ENCODE results near the gene RPRD2. TPM values are rescaled to one million over a fixed set of nuclear protein-coding genes. Genes with fewer than 3 reads are reported as not detected.

Gene RPRD2
- polyA plus RNA-seq, 1 donor (not counting 4 experiments of a cell fraction or from before 2014, with no cell fraction given) = 9.1 TPM

DNA sequence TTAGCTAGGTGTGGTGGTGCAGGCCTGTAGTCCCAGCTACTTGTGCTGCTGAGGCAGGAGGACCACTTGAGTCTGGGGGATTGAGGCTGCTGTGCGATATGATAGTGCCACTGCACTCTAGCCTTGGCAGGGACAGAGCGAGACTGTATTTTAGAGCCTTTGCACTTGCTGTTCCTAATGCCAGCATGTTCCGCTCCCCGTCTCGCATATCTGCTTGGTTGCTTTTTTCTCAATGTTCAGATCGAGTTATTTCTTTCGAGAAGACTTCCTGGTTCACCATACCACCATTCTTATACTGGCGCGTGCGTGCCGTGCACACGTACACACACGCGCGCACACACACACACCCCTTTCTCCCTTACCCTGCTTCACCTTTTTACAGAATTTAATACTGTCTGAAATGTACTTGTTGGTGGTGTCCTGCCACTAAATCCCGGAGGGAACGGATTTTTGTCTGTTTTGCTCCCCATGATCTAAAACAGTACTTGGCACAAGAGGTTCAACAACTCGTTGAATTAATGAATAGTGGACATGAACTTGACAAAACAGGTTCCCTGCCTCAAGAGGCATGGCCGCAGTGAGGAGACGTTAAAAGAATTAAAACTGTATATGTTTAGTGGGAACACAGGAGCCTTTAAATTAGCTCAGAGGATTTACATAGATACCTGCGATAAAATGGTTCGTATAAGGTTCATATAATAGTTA lies 1.1 kb upstream of the RPRD2 start:
- Histone ChIP-seq H3K9me1 (ENCODE audit: control insufficient read depth, extremely low read depth, insufficient read depth, low read length) (no peaks in the 10 kb centered on the region), H3K4me1 (ENCODE audit: control insufficient read depth, extremely low read depth, insufficient read depth, low read length) (no peaks in the 10 kb centered on the region), H3K4me3 (ENCODE audit: control insufficient read depth in 2 of 3, extremely low read depth in 1 of 3, insufficient read depth in 2 of 3, low read depth in 1 of 3, low read length in 3 of 3) (peak overlapping the region in 2 of 3 experiments; percentile 76 to 87), H3K27ac (ENCODE audit: control insufficient read depth, insufficient read depth, low read length) (peak overlapping the region; percentile 98), H4K20me1 (ENCODE audit: control insufficient read depth, extremely low read depth, insufficient read depth, low read length) (no peaks in the 10 kb centered on the region), H3K9me3 (ENCODE audit: control insufficient read depth, low read depth, low read length) (no peaks in the 10 kb centered on the region), H3K36me3 (ENCODE audit: control insufficient read depth in 2 of 2, extremely low read depth in 1 of 2, insufficient read depth in 2 of 2, low read length in 2 of 2) (no peaks in the 10 kb centered on the region), H3K4me2 (ENCODE audit: control insufficient read depth, extremely low read depth, insufficient read depth, low read depth, low read length) (peak overlapping the region; percentile 76), H3K79me2 (ENCODE audit: control insufficient read depth, insufficient read depth, low read length) (peaks cover 32% of the 10 kb centered on the region), H3K27me3 (ENCODE audit: control insufficient read depth, extremely low read depth, insufficient read depth, low read length) (no peaks in the 10 kb centered on the region), H2AFZ (ENCODE audit: control insufficient read depth, low read length) (peak overlapping the region; percentile 85), H3K9ac (ENCODE audit: control insufficient read depth, extremely low read depth, insufficient read depth, low read length) (peak overlapping the region; percentile 92)
- dilution Hi-C loops (cut with MboI; ENCODE audit: extremely low pct_ligation_motif_present, low sequenced_read_pairs) = no loop called here
- FAIRE-seq (no peak), DNase-seq (ENCODE audit: low read depth, low spot score) (no peak)
- TF ChIP-seq EZH2 (IDR thresholded peaks at IDR 0.05; ENCODE audit: low read length) = no peak
- TF ChIP-seq, protein P1, sequence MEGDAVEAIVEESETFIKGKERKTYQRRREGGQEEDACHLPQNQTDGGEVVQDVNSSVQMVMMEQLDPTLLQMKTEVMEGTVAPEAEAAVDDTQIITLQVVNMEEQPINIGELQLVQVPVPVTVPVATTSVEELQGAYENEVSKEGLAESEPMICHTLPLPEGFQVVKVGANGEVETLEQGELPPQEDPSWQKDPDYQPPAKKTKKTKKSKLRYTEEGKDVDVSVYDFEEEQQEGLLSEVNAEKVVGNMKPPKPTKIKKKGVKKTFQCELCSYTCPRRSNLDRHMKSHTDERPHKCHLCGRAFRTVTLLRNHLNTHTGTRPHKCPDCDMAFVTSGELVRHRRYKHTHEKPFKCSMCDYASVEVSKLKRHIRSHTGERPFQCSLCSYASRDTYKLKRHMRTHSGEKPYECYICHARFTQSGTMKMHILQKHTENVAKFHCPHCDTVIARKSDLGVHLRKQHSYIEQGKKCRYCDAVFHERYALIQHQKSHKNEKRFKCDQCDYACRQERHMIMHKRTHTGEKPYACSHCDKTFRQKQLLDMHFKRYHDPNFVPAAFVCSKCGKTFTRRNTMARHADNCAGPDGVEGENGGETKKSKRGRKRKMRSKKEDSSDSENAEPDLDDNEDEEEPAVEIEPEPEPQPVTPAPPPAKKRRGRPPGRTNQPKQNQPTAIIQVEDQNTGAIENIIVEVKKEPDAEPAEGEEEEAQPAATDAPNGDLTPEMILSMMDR (optimal IDR thresholded peaks at IDR 0.05 in 1 of 3, IDR thresholded peaks at IDR 0.05 in 1 of 3, conservative IDR thresholded peaks at IDR 0.05 in 1 of 3; ENCODE audit: extremely low read depth in 1 of 3, insufficient read depth in 2 of 3, low read length in 3 of 3) = no peak

DNA sequence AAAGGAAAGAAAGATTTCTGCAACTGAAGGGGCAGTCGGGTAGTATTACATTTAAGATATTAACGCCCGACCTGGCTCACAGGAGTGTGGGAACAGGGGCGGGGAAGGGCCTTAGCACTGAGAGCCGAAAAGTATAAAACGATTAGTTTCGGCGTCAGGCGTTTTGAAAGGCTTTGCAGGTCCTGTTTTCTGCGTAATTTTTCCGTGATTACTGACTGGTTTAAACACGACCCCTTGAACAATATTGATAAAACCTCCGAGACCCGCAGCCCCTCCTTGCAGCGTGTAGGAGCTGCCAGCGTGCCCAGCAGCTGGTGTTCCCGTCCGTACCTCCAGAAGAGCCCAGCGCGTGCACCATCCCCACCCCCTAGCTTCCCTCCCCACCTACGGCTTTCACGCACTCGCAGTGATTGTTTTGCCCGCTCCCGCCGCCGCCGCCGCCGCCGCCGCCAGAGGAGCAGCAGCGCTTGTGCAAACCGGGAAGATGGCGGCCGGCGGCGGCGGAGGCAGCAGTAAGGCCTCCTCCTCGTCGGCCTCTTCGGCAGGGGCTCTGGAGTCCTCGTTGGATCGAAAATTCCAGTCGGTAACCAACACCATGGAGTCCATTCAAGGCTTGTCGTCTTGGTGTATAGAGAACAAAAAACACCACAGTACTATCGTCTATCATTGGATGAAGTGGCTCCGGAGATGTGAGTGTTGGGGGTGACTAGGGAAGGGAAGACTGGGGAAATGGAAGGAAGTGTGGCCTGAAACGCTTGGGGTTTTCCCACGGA lies 470 bp downstream of the RPRD2 start:
- H3K4me3 ChIP-seq (ENCODE audit: control insufficient read depth in 2 of 3, extremely low read depth in 1 of 3, insufficient read depth in 2 of 3, low read depth in 1 of 3, low read length in 3 of 3) = peak overlapping the region; percentile 65 to 87 (median 76)
- H2AFZ ChIP-seq (ENCODE audit: control insufficient read depth, low read length) = peak overlapping the region; percentile 83
- no peaks in the 10 kb centered on the region for H3K9me3 ChIP-seq (ENCODE audit: control insufficient read depth, low read depth, low read length)
- no peaks in the 10 kb centered on the region for H3K4me1 ChIP-seq (ENCODE audit: control insufficient read depth, extremely low read depth, insufficient read depth, low read length)
- peak overlapping the region; percentile 92 for H3K9ac ChIP-seq (ENCODE audit: control insufficient read depth, extremely low read depth, insufficient read depth, low read length)
- H3K27me3 ChIP-seq (ENCODE audit: control insufficient read depth, extremely low read depth, insufficient read depth, low read length) = no peaks in the 10 kb centered on the region
- peak overlapping the region; percentile 98 for H3K27ac ChIP-seq (ENCODE audit: control insufficient read depth, insufficient read depth, low read length)
- dilution Hi-C loops (cut with MboI; ENCODE audit: extremely low pct_ligation_motif_present, low sequenced_read_pairs) = no loop called here
- no peaks in the 10 kb centered on the region for H3K9me1 ChIP-seq (ENCODE audit: control insufficient read depth, extremely low read depth, insufficient read depth, low read length)
- H3K4me2 ChIP-seq (ENCODE audit: control insufficient read depth, extremely low read depth, insufficient read depth, low read depth, low read length) = peak overlapping the region; percentile 76
- peaks cover 44% of the 10 kb centered on the region for H3K79me2 ChIP-seq (ENCODE audit: control insufficient read depth, insufficient read depth, low read length)
- FAIRE-seq (no peak), DNase-seq (ENCODE audit: low read depth, low spot score) (no peak)
- no peaks in the 10 kb centered on the region for H4K20me1 ChIP-seq (ENCODE audit: control insufficient read depth, extremely low read depth, insufficient read depth, low read length)
- TF ChIP-seq, protein P1 (optimal IDR thresholded peaks at IDR 0.05 in 1 of 3, IDR thresholded peaks at IDR 0.05 in 1 of 3, conservative IDR thresholded peaks at IDR 0.05 in 1 of 3; ENCODE audit: extremely low read depth in 1 of 3, insufficient read depth in 2 of 3, low read length in 3 of 3) = no peak
- TF ChIP-seq EZH2 (IDR thresholded peaks at IDR 0.05; ENCODE audit: low read length) = no peak
- no peaks in the 10 kb centered on the region for H3K36me3 ChIP-seq (ENCODE audit: control insufficient read depth in 2 of 2, extremely low read depth in 1 of 2, insufficient read depth in 2 of 2, low read length in 2 of 2)

Measured in keratinocyte (primary cell).